Umbilical cord (tissue), 2 donors: ENCODE results near the gene ZNF716. TPM values are rescaled to one million over a fixed set of nuclear protein-coding genes. Genes with fewer than 3 reads are reported as not detected.
"Not testable (repeated sequence)": the region's sequence is repeated elsewhere in the genome, so short reads cannot be mapped to it uniquely, and the experiment has no call there.

Experiments used
- DNase-seq: peaks from one replicate; pipeline ENCODE4 v3.0.0-alpha.2; 2015; ENCODE audit warnings: low spot score
- total RNA-seq: library from RNA; depleted of rRNA; stranded (reverse); fragments of >200 nt; gene quantifications from one replicate; pipeline ENCODE4 v1.2.3, GENCODE V29; 2014; ENCODE audit warnings: low replicate concordance; ENCODE audit not compliant: insufficient read depth

ZNF716 gene
- total RNA-seq, 1 donor from 2014 or later, result 1.7 TPM

DNA sequence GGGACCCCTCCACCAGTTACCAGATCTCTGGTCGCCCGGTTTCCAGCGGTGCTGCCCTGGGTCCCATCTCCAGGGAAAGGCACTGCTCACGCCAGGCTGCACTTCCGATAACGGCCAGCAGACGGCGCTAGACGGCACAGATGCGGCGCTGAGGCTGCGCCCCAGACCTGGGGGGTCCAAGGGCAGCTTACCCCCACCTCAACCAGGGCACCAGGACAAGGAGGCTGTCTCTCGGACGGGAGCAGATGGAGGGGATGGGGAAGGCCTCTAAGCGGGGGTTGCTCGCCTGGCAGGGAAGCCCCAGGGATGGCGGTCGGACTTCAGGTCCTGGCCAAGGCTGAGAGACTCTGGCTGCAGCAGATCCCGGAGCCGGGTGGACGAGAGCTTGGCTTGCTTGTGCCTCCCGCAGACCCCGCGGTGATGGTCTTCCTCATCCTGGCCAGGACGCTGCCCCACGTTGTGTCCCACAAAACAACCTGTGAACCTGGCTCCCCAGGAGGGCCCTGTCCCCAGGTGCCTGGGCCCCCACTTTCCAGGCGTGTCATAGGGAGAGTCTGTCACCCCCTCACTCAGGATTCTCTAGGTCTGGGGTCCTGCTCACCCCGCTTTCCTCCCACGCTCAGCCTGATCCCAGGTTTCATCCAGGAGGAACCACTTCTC, 23.9 kb upstream of the ZNF716 start:
- DNase-seq, result no peak

GRCh38 chr7:57426629-57427003, 23.4 kb upstream of the ZNF716 start:
- no peak for DNase-seq

- DNase-seq, result no peak
These were observed 22.8 kb upstream of the ZNF716 start for GRCh38 chr7:57427146-57427545.

GRCh38 chr7:57427594-57427993, 22.4 kb upstream of the ZNF716 start:
- DNase-seq, result no peak

GRCh38 chr7:57432583-57432982, 17.4 kb upstream of the ZNF716 start:
- no peak for DNase-seq

DNA sequence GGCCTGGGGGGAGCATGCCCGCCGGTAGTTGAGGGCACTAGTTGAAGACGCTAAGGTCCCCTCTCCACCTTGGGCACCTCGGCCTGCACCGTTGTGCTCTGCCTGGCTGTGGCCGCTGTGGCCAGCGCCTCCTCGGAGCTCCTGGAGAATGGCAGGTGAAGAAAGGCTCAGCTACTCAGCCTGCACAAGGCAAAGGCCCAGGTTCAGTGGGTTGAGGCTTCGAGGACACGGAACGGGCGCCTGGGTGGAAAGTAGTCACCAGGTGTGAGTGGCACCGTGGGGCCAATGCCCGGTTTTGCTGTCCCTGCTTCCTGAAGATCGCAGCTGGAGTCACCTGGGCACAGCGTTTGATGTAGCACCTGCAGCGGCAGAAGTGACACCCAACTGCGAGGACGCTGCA, 12.4 kb upstream of the ZNF716 start:
- DNase-seq, result no peak

DNA sequence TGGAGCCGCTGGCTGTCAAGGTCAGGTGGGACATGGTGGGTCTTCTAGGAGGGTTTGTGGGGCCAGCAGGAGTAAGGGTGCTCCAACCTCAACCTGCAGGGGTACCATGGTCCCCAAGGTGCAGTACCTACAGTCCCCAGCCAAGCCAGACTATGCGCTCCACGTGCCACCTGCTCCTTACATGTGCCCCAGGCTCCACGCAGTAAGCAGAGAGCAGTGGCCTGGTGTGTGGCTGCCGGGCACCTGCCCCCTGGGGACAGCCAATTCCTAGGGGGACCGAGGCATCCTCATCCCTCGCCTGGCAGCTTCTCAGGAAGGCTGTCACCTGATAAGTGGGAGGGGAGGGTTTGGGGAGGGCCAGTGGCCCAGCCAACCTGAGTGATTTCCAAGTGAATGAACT, 11.7 kb upstream of the ZNF716 start:
- DNase-seq, result no peak

DNA sequence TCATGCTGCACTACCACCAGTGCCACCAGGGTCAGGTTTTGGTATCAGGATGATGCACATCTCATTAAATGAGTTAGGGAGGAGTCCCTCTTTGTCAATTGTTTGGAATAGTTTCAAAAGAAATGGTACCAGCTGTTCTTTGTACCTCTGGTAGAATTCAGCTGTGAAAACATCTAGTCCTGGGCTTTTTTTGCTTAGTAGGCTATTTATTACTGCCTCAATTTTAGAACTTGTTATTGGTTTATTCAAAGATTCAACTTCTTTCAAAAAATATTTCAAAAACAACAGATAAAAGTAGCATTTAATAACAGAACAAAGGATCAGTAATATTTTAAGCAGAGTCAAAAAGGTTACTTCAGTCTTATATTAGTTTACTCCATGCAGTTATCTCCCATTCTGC, 6.4 kb upstream of the ZNF716 start:
- no peak for DNase-seq

- not testable (repeated sequence) for DNase-seq
These were observed 19.3 kb downstream of the ZNF716 start for GRCh38 chr7:57469186-57469828.

DNA sequence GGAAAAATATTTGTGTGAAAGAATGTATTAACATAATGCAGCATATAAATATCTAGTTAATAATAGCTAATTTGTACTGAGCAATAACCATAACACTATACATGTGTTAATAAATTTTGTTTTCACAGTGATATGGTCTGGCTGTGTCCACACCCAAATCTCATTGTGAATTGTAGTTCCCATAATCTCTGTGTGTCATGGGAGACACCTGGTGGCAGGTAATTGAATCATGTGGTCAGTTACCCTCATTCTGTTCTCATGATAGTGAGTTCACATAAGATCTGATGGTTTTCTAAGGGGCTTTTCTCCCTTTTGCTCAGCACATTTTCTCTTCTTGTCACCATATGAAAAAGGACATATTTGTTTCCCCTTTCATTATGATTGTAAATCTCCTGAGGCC, 30.3 kb downstream of the ZNF716 start:
- not testable (repeated sequence) for DNase-seq

DNA sequence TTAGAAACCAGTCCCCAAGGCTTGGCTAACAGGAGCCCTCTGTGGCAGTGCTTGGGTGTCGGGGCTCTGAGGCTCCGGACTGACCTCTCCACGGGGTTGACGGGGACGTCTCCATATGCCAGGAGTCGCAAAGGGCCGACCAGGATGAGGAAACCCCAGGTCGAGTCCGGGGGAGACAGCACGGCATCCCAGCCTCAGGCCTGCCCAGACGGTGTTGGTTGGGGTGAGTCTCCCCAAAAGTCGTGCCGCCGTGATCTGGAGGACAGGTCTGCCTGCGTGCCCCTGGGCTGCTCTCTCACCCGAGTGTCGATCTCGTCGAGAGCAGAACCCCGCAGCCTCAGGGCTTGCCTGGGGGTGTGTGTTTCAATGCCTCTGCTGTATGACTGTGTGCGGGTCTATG, 35.0 kb downstream of the ZNF716 start:
- DNase-seq, result not testable (repeated sequence)

DNA sequence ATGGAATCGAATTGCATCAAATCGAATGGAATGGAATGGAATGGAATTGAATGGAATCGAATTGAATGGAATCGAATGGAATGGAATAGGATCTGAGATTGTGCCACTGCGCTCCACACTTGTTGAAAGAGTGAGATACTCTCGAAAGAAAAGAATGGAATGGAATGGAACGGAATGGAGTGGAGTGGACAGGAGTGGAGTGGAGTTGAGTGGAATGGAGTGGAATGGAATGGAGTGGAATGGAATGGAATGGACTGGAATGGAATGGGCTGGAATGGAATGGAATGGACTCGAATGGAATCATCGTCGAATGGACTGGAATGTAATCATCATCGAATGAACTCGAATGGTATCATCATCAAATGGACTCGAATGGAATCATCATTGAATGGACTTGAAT, 38.0 kb downstream of the ZNF716 start:
- DNase-seq, result no peak

DNA sequence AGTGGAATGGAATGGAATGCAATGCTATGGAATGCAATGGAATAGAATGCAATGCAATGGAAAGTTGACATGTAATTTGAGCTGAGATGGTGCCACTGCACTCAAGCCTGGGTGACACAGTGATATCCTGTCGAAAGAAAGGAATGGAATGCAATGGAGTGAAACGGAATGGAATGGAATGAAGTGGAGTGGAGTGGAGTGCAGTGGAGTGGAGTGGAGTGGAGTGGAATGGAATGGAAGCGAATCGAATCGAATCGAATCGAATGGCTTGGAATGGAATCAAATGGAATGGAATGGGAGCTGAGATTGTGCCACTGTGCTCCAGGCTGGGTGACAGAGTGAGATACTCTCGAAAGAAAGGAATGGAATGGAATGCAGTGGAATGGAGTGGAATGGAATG, 45.1 kb downstream of the ZNF716 start:
- DNase-seq, result not testable (repeated sequence)

DNA sequence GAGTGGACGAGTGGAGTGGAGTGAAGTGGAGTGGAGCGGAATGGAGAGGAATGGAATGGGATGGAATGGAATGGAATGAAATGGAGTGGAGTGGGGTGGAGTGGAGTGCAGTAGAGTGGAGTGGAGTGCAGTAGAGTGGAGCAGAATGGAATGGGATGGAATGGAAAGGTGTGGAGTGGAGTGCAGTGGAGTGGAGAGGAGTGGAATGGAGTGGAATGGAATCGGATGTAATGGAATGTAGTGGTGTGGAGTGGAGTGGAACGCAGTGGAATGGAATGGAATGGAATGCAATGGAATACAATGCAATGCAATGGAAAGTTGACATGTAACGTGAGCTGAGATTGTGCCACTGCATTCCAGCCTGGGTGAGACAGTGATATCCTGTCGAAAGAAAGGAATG, 46.4 kb downstream of the ZNF716 start:
- DNase-seq, result no peak

- no peak for DNase-seq
These were observed 55.2 kb downstream of the ZNF716 start for GRCh38 chr7:57505176-57505575.
